Measurements from ENCODE around the gene NEK9.

GRCh38 chr14:75170772-75171171 is 43.9 kb upstream of the NEK9 start:
- TF ChIP-seq, protein P1, sequence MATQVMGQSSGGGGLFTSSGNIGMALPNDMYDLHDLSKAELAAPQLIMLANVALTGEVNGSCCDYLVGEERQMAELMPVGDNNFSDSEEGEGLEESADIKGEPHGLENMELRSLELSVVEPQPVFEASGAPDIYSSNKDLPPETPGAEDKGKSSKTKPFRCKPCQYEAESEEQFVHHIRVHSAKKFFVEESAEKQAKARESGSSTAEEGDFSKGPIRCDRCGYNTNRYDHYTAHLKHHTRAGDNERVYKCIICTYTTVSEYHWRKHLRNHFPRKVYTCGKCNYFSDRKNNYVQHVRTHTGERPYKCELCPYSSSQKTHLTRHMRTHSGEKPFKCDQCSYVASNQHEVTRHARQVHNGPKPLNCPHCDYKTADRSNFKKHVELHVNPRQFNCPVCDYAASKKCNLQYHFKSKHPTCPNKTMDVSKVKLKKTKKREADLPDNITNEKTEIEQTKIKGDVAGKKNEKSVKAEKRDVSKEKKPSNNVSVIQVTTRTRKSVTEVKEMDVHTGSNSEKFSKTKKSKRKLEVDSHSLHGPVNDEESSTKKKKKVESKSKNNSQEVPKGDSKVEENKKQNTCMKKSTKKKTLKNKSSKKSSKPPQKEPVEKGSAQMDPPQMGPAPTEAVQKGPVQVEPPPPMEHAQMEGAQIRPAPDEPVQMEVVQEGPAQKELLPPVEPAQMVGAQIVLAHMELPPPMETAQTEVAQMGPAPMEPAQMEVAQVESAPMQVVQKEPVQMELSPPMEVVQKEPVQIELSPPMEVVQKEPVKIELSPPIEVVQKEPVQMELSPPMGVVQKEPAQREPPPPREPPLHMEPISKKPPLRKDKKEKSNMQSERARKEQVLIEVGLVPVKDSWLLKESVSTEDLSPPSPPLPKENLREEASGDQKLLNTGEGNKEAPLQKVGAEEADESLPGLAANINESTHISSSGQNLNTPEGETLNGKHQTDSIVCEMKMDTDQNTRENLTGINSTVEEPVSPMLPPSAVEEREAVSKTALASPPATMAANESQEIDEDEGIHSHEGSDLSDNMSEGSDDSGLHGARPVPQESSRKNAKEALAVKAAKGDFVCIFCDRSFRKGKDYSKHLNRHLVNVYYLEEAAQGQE (IDR thresholded peaks at IDR 0.05; ENCODE audit: insufficient read depth in 1 of 2, low read depth in 2 of 2, low read length in 2 of 2): no peak
- no peak for TF ChIP-seq POLR2AphosphoS5 (IDR thresholded peaks at IDR 0.05; ENCODE audit: low read depth, low read length)
- no peak for TF ChIP-seq TAF1 (IDR thresholded peaks at IDR 0.05; ENCODE audit: borderline replicate concordance, insufficient read depth, low read length)
